GM18502 (cell line): Measurements from ENCODE around the gene SEC16A.

Experiments used
- ATAC-seq: cut with Tn5 transposase; IDR thresholded peaks from one replicate; pipeline ENCODE4 v1.9.1; 2021; ENCODE audit warnings: mild to moderate bottlenecking; ENCODE audit not compliant: unreplicated experiment, poor library complexity

The SEC16A gene

GRCh38 chr9:136391737-136392537, 90.9 kb downstream of the SEC16A start:
- ATAC-seq, result no peak
